ENCODE measurements around the gene CSRNP3.

- no peak for TF ChIP-seq CTCF (IDR thresholded peaks at IDR 0.05)
- no peak for TF ChIP-seq POLR2A (IDR thresholded peaks at IDR 0.05)
- TF ChIP-seq POLR2AphosphoS5 (IDR thresholded peaks at IDR 0.05), result no peak
Measured at GRCh38 chr2:165568361-165568760, 98.9 kb downstream of the CSRNP3 start.

All from stomach (tissue), 4 donors.